ENCODE data around the gene PANK4.

The PANK4 gene

DNA sequence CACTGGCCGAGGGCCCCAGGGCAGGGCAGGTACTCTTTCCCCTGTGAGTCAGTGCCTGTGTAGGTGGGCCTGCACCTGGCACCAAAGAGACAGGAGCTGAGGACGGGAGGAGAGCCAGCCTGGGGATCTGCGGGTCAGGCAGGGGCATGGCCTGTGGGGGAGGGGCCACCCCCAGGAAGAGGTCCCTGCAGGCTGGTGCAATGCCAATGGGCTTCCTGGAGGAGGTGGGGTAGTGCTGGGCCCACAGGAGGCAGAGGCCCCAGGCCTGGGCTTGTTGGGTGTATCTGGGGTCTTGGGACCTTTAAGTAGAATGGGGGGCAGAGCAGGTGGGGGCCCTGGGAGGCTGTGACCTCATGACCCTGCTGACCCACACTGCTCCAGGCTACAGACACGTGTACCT is 27.1 kb downstream of the PANK4 start:
- in situ Hi-C loops (cut with HindIII; ENCODE audit: low sequenced_read_pairs) = no loop called here
- TF ChIP-seq, protein P1, sequence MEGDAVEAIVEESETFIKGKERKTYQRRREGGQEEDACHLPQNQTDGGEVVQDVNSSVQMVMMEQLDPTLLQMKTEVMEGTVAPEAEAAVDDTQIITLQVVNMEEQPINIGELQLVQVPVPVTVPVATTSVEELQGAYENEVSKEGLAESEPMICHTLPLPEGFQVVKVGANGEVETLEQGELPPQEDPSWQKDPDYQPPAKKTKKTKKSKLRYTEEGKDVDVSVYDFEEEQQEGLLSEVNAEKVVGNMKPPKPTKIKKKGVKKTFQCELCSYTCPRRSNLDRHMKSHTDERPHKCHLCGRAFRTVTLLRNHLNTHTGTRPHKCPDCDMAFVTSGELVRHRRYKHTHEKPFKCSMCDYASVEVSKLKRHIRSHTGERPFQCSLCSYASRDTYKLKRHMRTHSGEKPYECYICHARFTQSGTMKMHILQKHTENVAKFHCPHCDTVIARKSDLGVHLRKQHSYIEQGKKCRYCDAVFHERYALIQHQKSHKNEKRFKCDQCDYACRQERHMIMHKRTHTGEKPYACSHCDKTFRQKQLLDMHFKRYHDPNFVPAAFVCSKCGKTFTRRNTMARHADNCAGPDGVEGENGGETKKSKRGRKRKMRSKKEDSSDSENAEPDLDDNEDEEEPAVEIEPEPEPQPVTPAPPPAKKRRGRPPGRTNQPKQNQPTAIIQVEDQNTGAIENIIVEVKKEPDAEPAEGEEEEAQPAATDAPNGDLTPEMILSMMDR (IDR thresholded peaks at IDR 0.05; ENCODE audit: low read depth, low read length, missing control alignments) = no peak
- H3K4me3 ChIP-seq (ENCODE audit: low read depth, low read length) = no peak overlapping the region

DNA sequence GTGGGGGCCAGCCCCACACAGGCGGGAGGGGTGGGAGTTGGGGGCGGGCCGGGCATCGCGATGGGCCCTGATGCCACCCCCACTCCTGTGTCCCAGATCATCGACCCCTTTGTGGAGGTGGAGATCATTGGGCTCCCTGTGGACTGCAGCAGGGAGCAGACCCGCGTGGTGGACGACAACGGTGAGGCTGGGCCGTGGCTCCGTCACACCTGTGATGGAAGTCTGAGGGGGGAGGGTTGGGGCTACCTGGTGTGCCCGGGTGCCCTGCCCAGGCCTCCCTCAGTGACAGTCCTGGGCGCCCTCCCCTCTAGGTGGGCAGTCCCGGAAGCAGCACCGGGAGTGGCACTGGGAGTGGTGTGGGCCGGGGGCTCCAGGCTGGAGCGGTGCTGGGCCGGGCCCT is 27.7 kb downstream of the PANK4 start:
- DNase-seq (ENCODE audit: low read depth) = no peak
- in situ Hi-C loops (cut with HindIII; ENCODE audit: low sequenced_read_pairs) = no loop called here
- H3K4me3 ChIP-seq (ENCODE audit: low read depth, low read length) = no peak overlapping the region
- TF ChIP-seq, protein P1 (IDR thresholded peaks at IDR 0.05; ENCODE audit: low read depth, low read length, missing control alignments) = no peak

More for the DNA sequence above, 27.1 kb downstream of the PANK4 start:
- no peak for DNase-seq (ENCODE audit: low read depth)

DNA sequence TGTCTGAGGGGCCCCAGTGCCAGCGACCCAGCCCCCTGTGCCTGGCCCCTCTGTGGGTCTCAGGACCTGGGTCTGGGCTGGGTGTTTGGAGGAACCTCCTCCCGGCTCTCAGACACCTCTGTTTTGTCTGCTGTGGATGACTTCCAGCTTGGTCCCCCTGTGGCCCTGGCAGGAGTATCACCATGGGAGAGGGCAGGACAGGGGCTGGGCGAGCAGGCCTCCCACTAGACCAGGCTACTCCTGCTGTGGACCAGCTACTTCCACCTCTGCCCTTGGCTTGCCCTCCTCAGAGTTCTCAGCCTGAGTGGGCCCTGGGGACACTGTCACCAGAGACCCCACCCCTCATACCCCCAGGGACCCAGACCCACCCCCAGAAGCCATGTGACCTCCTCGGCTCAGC is 28.5 kb downstream of the PANK4 start:
- DNase-seq (ENCODE audit: low read depth) = no peak
- no peak overlapping the region for H3K4me3 ChIP-seq (ENCODE audit: low read depth, low read length)
- TF ChIP-seq, protein P1 (IDR thresholded peaks at IDR 0.05; ENCODE audit: low read depth, low read length, missing control alignments) = no peak
- in situ Hi-C loops (cut with HindIII; ENCODE audit: low sequenced_read_pairs) = no loop called here

DNA sequence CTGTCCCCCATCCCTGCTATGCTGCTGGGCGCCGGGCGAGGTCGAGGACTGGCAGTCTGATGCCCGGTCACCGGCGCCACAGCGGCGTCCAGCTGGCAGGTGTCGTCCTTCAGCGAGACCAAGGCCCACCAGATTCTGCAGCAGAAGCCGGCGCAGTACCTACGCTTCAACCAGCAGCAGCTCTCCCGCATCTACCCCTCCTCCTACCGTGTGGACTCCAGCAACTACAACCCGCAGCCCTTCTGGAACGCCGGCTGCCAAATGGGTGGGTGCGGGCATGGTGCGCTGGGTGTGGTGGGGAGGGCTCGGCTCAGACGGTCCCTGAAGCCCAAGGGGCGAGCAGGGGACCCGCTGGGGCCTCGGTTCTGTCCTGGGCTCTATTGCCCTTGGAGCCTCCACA is 29.6 kb downstream of the PANK4 start:
- TF ChIP-seq, protein P1 (IDR thresholded peaks at IDR 0.05; ENCODE audit: low read depth, low read length, missing control alignments) = no peak
- no peak for DNase-seq (ENCODE audit: low read depth)
- in situ Hi-C loops (cut with HindIII; ENCODE audit: low sequenced_read_pairs) = no loop called here
- H3K4me3 ChIP-seq (ENCODE audit: low read depth, low read length) = no peak overlapping the region

DNA sequence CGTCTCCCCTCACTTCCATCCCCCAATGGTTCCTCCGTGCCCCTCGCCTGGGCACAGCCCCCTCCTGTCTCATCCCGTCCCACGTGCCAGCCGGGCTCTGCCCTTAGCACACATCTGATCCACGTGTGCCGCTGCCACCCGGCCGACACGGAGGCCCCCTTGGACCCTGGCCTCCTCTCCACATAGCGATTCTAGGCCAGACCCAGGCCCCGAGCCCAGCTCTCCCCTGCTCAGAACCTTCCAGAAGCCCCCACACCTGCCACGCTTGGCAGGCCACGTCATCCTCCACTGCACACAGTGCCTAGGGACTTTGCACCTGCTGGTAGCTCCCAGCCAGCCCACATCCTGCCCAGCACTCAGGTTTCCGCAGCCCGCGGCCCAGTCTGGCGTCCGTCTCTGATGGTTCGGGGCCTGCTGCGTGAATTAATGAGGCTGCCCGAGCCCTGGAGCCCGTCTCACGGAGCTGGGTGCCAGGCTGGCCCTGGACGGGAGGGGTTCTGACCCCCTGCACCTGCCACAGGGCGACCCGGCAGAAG is 30.2 kb downstream of the PANK4 start:
- no peak for DNase-seq (ENCODE audit: low read depth)
- in situ Hi-C loops (cut with HindIII; ENCODE audit: low sequenced_read_pairs) = no loop called here
- TF ChIP-seq, protein P1 (IDR thresholded peaks at IDR 0.05; ENCODE audit: low read depth, low read length, missing control alignments) = no peak
- H3K4me3 ChIP-seq (ENCODE audit: low read depth, low read length) = no peak overlapping the region

DNA sequence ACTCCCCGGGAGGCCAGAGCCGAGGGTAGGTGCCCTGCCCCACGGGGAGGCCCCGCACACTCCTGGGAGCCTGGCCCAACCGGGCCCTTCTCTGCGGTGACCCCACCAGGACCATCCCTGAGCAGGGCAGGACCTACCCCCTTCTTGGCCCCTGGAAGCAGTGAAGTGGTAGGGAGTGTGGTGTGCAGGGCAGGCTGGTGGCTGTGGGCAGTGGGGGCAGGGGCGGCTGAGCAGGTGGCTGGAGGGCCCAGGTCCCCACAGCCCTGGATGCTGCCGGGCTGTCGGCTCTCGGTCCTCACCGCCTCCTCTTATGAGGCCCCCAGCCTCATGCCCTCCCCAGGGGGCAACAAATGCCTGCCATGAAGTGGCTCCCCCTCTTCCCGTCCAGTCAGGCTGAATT is 30.9 kb downstream of the PANK4 start:
- DNase-seq (ENCODE audit: low read depth) = no peak
- H3K4me3 ChIP-seq (ENCODE audit: low read depth, low read length) = no peak overlapping the region
- TF ChIP-seq, protein P1 (IDR thresholded peaks at IDR 0.05; ENCODE audit: low read depth, low read length, missing control alignments) = no peak
- in situ Hi-C loops (cut with HindIII; ENCODE audit: low sequenced_read_pairs) = no loop called here

DNA sequence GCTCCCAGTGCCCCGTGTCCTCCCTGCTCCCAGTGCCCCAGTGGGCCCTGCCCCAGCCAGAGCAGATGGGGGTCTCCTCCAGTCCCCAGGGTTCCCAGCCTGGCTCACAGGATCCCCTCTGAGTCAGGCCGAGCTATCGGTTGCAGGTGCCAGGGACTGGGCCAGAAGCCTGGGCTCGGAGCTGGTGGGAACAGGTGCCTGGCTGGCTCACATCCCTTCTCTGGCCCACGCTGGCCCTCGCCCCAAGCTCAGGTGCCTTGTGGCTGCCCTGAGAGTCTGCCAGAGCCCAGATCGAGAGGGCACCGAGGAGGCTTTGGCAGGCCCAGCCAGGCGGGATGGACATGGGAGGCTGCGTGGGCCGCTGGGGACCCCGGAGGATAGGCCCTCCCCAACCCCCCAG is 31.4 kb downstream of the PANK4 start:
- TF ChIP-seq, protein P1 (IDR thresholded peaks at IDR 0.05; ENCODE audit: low read depth, low read length, missing control alignments) = no peak
- no peak for DNase-seq (ENCODE audit: low read depth)
- no peak overlapping the region for H3K4me3 ChIP-seq (ENCODE audit: low read depth, low read length)
- in situ Hi-C loops (cut with HindIII; ENCODE audit: low sequenced_read_pairs) = no loop called here
